Panc1 (cell line): ENCODE measurements around the gene TMEM240. TPM values are rescaled to one million over a fixed set of nuclear protein-coding genes. Genes with fewer than 3 reads are reported as not detected.

Experiments
- ATAC-seq: fragments of 200-7000 bp; cut with Tn5 transposase; 2 replicates; pipeline ENCODE4 v1.9.1; 2020; ENCODE audit warnings: mild to moderate bottlenecking, moderate library complexity
- BruUV-seq: library from RNA; stranded (reverse); fragments of 400-500 nt; replicated peaks from 2 replicates; lab custom pipeline; 2021; lab: Mats Ljungman, UMichigan
- CTCF ChIA-PET: fragments of 300-600 bp; sonication (Branson Sonifier 250); formaldehyde crosslinking; loops from one replicate; lab custom pipeline; 2022; ENCODE audit warnings: antibody characterized with exemption; lab: Charles Lee
- POLR2A ChIA-PET: fragments of 300-600 bp; sonication (Branson Sonifier 250); formaldehyde crosslinking; loops from one replicate; lab custom pipeline; 2022; ENCODE audit warnings: antibody characterized with exemption; lab: Charles Lee
- DNase-seq: peaks from one replicate; pipeline ENCODE4 v3.0.0-alpha.2; 2010; ENCODE audit warnings: low read depth, low spot score
- H3K27ac ChIP-seq: 2 replicates; pipeline ENCODE4 v1.5.1; 2011; ENCODE audit warnings: mild to moderate bottlenecking, low read length, inconsistent platforms
- H3K27me3 ChIP-seq: fragments of 200-500 bp; sonication (Bioruptor generic); 2 replicates; pipeline ENCODE4 v1.6.0; 2014; ENCODE audit warnings: low read length, inconsistent platforms; ENCODE audit not compliant: control insufficient read depth, insufficient read depth
- H3K36me3 ChIP-seq: fragments of 200-500 bp; sonication (Bioruptor generic); 2 replicates; pipeline ENCODE4 v1.5.1; 2014; ENCODE audit warnings: inconsistent platforms, mild to moderate bottlenecking, low read length, moderate library complexity; ENCODE audit not compliant: control insufficient read depth, insufficient read depth
- H3K4me1 ChIP-seq: 2 replicates; pipeline ENCODE4 v1.5.1; 2011; ENCODE audit warnings: inconsistent platforms, mild to moderate bottlenecking, low read length, moderate library complexity; ENCODE audit not compliant: control insufficient read depth, insufficient read depth
- H3K4me3 ChIP-seq, 2 experiments: 2 replicates each; pipeline ENCODE4 v1.5.1; 2011 to 2012; ENCODE audit warnings: low read depth in 2 of 2, low read length in 2 of 2, mild to moderate bottlenecking in 2 of 2, inconsistent platforms in 1 of 2, moderate library complexity in 1 of 2
- H3K9me3 ChIP-seq: fragments of 200-500 bp; sonication (Bioruptor generic); 2 replicates; pipeline ENCODE4 v1.5.1; 2014; ENCODE audit warnings: low read depth, mild to moderate bottlenecking, inconsistent platforms, low read length, moderate library complexity; ENCODE audit not compliant: control insufficient read depth, insufficient read depth
- CTCF ChIP-seq: fragments of 450-650 bp; IDR thresholded peaks from 2 replicates; pipeline ENCODE4 v1.5.1; 2017; ENCODE audit warnings: mild to moderate bottlenecking
- POLR2AphosphoS5 ChIP-seq: IDR thresholded peaks from 2 replicates; pipeline ENCODE4 v1.6.1; 2012; ENCODE audit warnings: mild to moderate bottlenecking, low read depth, low read length, moderate library complexity
- REST ChIP-seq, 2 experiments: IDR thresholded peaks; 2 replicates each; pipeline ENCODE4 v1.6.1; 2011 to 2012; ENCODE audit warnings: low read depth in 2 of 2, control low read depth in 1 of 2, low read length in 1 of 2, mild to moderate bottlenecking in 1 of 2, moderate library complexity in 1 of 2; ENCODE audit not compliant: insufficient read depth in 1 of 2
- SIN3A ChIP-seq: IDR thresholded peaks from 2 replicates; pipeline ENCODE4 v1.6.1; 2012; ENCODE audit warnings: low read depth, mild to moderate bottlenecking, low read length, moderate library complexity, borderline replicate concordance; ENCODE audit not compliant: insufficient read depth
- TCF7L2 ChIP-seq: IDR thresholded peaks from 2 replicates; pipeline ENCODE4 v1.6.1; 2011; ENCODE audit warnings: mild to moderate bottlenecking, low read depth, low read length, inconsistent platforms
- in situ Hi-C: cut with HindIII; loops from 2 replicates; pipeline ENCODE4 v1.10.0; 2016; ENCODE audit warnings: low sequenced_read_pairs, low pct_unique_long_range_greater_than_20kb
- intact Hi-C: fragments of 100-400 bp; cut with micrococcal nuclease; formaldehyde crosslinking; loops from one replicate; pipeline ENCODE4 v1.10.0; 2022; ENCODE audit not compliant: unreplicated experiment
- total RNA-seq: library from RNA; stranded (reverse); gene quantifications from one replicate; pipeline ENCODE4 v1.2.1, GENCODE V29; 2021; ENCODE audit not compliant: unreplicated experiment

The TMEM240 gene
- total RNA-seq, 1 experiment from 2014 or later, result 4.1 TPM

- in situ Hi-C loops (no loop called here), intact Hi-C loops (no loop called here)
- H3K4me1 ChIP-seq, result no peaks in the 10 kb centered on the region
- H3K4me3 ChIP-seq, result no peak overlapping the region
- ATAC-seq (no peak), DNase-seq (no peak)
- TF ChIP-seq SIN3A (no peak), POLR2AphosphoS5 (no peak), CTCF (no peak), REST (IDR thresholded peaks at IDR 0.05; ENCODE audit: insufficient read depth in 1 of 2, low read depth in 2 of 2, low read length in 1 of 2) (no peak), TCF7L2 (no peak)
- H3K27ac ChIP-seq, result no peak overlapping the region
- H3K27me3 ChIP-seq, result no peaks in the 10 kb centered on the region
- CTCF ChIA-PET, result no interaction called here
- H3K36me3 ChIP-seq, result no peaks in the 10 kb centered on the region; the same call in none of the 2 replicates
- H3K9me3 ChIP-seq, result no peaks in the 10 kb centered on the region
- no TSS peak for BruUV-seq
- POLR2A ChIA-PET, result no interaction called here
These were observed 4.1 kb upstream of the TMEM240 start for GRCh38 chr1:1544544-1544943.

- DNase-seq (no peak), ATAC-seq (0 out of 2 replicates have a peak, but pooled peaks have one; percentile 10)
- TF ChIP-seq REST (IDR thresholded peaks at IDR 0.05; ENCODE audit: insufficient read depth in 1 of 2, low read depth in 2 of 2, low read length in 1 of 2) (no peak), CTCF (no peak), POLR2AphosphoS5 (no peak), SIN3A (no peak), TCF7L2 (no peak)
- intact Hi-C loops, result no loop called here
- Histone ChIP-seq H3K4me3 (no peak overlapping the region), H3K27ac (no peak overlapping the region), H3K4me1 (no peaks in the 10 kb centered on the region), H3K36me3 (no peaks in the 10 kb centered on the region; the same call in none of the 2 replicates), H3K9me3 (no peaks in the 10 kb centered on the region), H3K27me3 (no peaks in the 10 kb centered on the region)
- in situ Hi-C loops, result no loop called here
- POLR2A ChIA-PET, result no interaction called here
- CTCF ChIA-PET, result no interaction called here
- BruUV-seq, result no TSS peak
These were observed 3.3 kb upstream of the TMEM240 start for GRCh38 chr1:1543706-1544099.
